IPS-15b (cell line): Measurements from ENCODE around the gene GNAQ.

Experiments used
- H3K27me3 ChIP-seq: one replicate; pipeline ENCODE4 v1.6.1; 2013; ENCODE audit warnings: low read length; ENCODE audit not compliant: control insufficient read depth, insufficient read depth
- H3K36me3 ChIP-seq: one replicate; pipeline ENCODE4 v1.6.1; 2013; ENCODE audit warnings: low read length; ENCODE audit not compliant: control insufficient read depth, insufficient read depth
- H3K4me1 ChIP-seq: one replicate; pipeline ENCODE4 v1.6.1; 2013; ENCODE audit warnings: mild to moderate bottlenecking, low read length; ENCODE audit not compliant: control insufficient read depth, insufficient read depth
- H3K4me3 ChIP-seq: one replicate; pipeline ENCODE4 v1.5.1; 2013; ENCODE audit warnings: low read depth, low read length
- H3K9ac ChIP-seq: one replicate; pipeline ENCODE4 v1.6.1; 2013; ENCODE audit warnings: low read depth, mild to moderate bottlenecking, low read length
- H3K9me3 ChIP-seq: one replicate; pipeline ENCODE4 v1.6.1; 2013; ENCODE audit warnings: mild to moderate bottlenecking, low read length; ENCODE audit not compliant: control insufficient read depth, insufficient read depth

Gene GNAQ

GRCh38 chr9:77789891-77790290 lies 241.7 kb downstream of the GNAQ start:
- Histone ChIP-seq H3K9me3 (no peaks in the 10 kb centered on the region), H3K4me1 (no peaks in the 10 kb centered on the region), H3K36me3 (no peaks in the 10 kb centered on the region), H3K27me3 (no peaks in the 10 kb centered on the region), H3K9ac (no peak overlapping the region), H3K4me3 (no peak overlapping the region)

GRCh38 chr9:77785341-77785740 lies 246.3 kb downstream of the GNAQ start:
- Histone ChIP-seq H3K9ac (no peak overlapping the region), H3K36me3 (no peaks in the 10 kb centered on the region), H3K4me3 (no peak overlapping the region), H3K27me3 (no peaks in the 10 kb centered on the region), H3K9me3 (no peaks in the 10 kb centered on the region), H3K4me1 (no peaks in the 10 kb centered on the region)

GRCh38 chr9:77783518-77783917 lies 248.1 kb downstream of the GNAQ start:
- Histone ChIP-seq H3K9ac (no peak overlapping the region), H3K27me3 (no peaks in the 10 kb centered on the region), H3K9me3 (no peaks in the 10 kb centered on the region), H3K4me1 (no peaks in the 10 kb centered on the region), H3K36me3 (no peaks in the 10 kb centered on the region), H3K4me3 (no peak overlapping the region)

- H3K4me3 ChIP-seq: no peak overlapping the region
- no peaks in the 10 kb centered on the region for H3K9me3 ChIP-seq
- H3K27me3 ChIP-seq: no peaks in the 10 kb centered on the region
- H3K4me1 ChIP-seq: no peaks in the 10 kb centered on the region
- H3K9ac ChIP-seq: no peak overlapping the region
- H3K36me3 ChIP-seq: no peaks in the 10 kb centered on the region
Observed at GRCh38 chr9:77779010-77779409, 252.6 kb downstream of the GNAQ start.

- no peaks in the 10 kb centered on the region for H3K4me1 ChIP-seq
Observed at GRCh38 chr9:77773381-77773780, 258.2 kb downstream of the GNAQ start.

GRCh38 chr9:77772646-77773045 lies 259.0 kb downstream of the GNAQ start:
- Histone ChIP-seq H3K36me3 (no peaks in the 10 kb centered on the region), H3K9me3 (no peaks in the 10 kb centered on the region), H3K9ac (no peak overlapping the region), H3K4me3 (no peak overlapping the region), H3K27me3 (no peaks in the 10 kb centered on the region), H3K4me1 (no peaks in the 10 kb centered on the region)

More at GRCh38 chr9:77773381-77773780, 258.2 kb downstream of the GNAQ start:
- Histone ChIP-seq H3K9ac (no peak overlapping the region), H3K27me3 (no peaks in the 10 kb centered on the region), H3K9me3 (no peaks in the 10 kb centered on the region), H3K4me3 (no peak overlapping the region), H3K36me3 (no peaks in the 10 kb centered on the region)

GRCh38 chr9:77771171-77771570 lies 260.4 kb downstream of the GNAQ start:
- no peak overlapping the region for H3K4me3 ChIP-seq
- no peak overlapping the region for H3K9ac ChIP-seq
- H3K36me3 ChIP-seq: no peaks in the 10 kb centered on the region
- no peaks in the 10 kb centered on the region for H3K4me1 ChIP-seq
- H3K9me3 ChIP-seq: no peaks in the 10 kb centered on the region
- no peaks in the 10 kb centered on the region for H3K27me3 ChIP-seq

- H3K4me3 ChIP-seq: no peak overlapping the region
- H3K36me3 ChIP-seq: no peaks in the 10 kb centered on the region
- no peaks in the 10 kb centered on the region for H3K27me3 ChIP-seq
Observed at GRCh38 chr9:77770340-77770739, 261.3 kb downstream of the GNAQ start.

GRCh38 chr9:77769246-77769645 lies 262.4 kb downstream of the GNAQ start:
- H3K4me3 ChIP-seq: no peak overlapping the region
- H3K27me3 ChIP-seq: no peaks in the 10 kb centered on the region
- no peak overlapping the region for H3K9ac ChIP-seq
- H3K36me3 ChIP-seq: no peaks in the 10 kb centered on the region
- no peaks in the 10 kb centered on the region for H3K9me3 ChIP-seq
- H3K4me1 ChIP-seq: no peaks in the 10 kb centered on the region

More at GRCh38 chr9:77770340-77770739, 261.3 kb downstream of the GNAQ start:
- no peaks in the 10 kb centered on the region for H3K9me3 ChIP-seq
- no peak overlapping the region for H3K9ac ChIP-seq
- H3K4me1 ChIP-seq: no peaks in the 10 kb centered on the region

- H3K4me1 ChIP-seq: no peaks in the 10 kb centered on the region
- no peak overlapping the region for H3K4me3 ChIP-seq
- no peak overlapping the region for H3K9ac ChIP-seq
- no peaks in the 10 kb centered on the region for H3K27me3 ChIP-seq
- no peaks in the 10 kb centered on the region for H3K36me3 ChIP-seq
- H3K9me3 ChIP-seq: no peaks in the 10 kb centered on the region
Observed at GRCh38 chr9:77766587-77766986, 265.0 kb downstream of the GNAQ start.

GRCh38 chr9:77765781-77766259 lies 265.8 kb downstream of the GNAQ start:
- H3K4me3 ChIP-seq: no peak overlapping the region
- no peaks in the 10 kb centered on the region for H3K4me1 ChIP-seq
- no peaks in the 10 kb centered on the region for H3K9me3 ChIP-seq
- no peak overlapping the region for H3K9ac ChIP-seq
- H3K36me3 ChIP-seq: no peaks in the 10 kb centered on the region
- no peaks in the 10 kb centered on the region for H3K27me3 ChIP-seq

- Histone ChIP-seq H3K4me3 (no peak overlapping the region), H3K9ac (no peak overlapping the region), H3K9me3 (no peaks in the 10 kb centered on the region), H3K27me3 (no peaks in the 10 kb centered on the region), H3K36me3 (no peaks in the 10 kb centered on the region), H3K4me1 (no peaks in the 10 kb centered on the region)
Observed at GRCh38 chr9:77764894-77765780, 266.5 kb downstream of the GNAQ start.
